Measurements from ENCODE around the gene NFXL1.
A peak's percentile ranks its signal among the peaks of the same experiment; 100 is the strongest.

The NFXL1 gene

DNA sequence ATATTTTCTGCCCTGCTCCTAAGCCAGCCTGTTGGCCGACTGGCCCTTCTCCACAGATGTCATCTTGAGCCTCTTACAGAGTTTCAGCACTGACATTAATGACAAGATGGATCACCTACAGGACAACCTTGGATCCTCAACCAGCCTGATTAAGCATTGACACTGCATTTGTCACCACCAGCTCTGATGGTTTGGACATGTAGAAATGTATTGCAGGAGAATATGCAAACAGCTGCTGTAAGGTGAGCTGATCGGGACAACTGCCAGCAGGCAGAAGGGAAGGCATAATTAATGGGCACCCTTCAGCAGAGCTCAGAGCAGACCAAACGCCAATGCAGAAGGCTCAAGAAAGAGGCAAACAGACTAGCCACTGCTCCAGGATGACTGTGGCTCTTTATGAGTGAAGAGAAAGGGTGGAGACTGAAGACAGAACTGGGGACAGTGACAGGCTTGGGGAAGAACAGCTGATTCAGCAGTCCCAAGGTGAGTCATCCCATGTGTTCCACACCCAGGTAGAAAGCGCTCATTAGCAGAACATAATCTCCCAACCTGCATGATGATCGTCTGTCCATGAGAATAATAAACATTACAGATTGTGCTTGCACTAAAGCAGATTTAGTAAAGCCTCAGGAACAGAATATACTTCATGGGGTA lies 83.2 kb downstream of the NFXL1 start:
- DNase-seq (ENCODE audit: low spot score), result no peak

DNA sequence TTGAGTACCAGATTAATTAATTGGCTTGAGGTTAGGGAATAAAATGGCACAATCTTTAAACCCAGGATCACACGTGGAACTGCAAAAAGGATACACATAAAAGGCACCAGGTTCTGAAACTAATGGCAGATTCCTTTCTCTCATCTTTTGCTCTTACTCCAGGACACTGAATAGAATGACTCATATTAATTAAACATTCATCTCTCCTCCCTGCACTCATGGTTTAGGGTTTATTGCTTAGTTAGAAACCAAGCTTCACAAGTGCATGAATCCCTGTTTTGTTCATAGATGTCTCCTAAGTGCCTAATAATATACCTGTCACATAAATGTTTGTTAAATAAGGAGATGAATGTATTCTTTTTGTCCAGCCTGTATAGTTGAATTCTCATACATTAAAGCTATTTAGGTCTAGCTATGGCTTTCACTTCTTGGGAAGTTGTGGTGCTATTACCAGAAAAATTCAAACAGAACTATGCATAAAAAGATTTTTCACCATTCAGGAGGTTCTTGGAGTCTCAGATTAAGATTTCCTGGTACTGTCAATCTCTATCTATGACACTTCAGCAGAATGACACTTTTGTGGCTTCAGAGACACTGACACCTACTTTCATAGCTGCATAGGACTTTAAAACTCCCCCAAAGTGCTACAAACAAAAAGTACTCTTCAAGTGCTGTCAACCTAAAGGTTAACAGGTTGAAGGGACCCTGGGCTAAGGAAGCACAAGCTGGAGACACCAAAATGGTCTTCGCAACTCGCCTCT lies 83.9 kb downstream of the NFXL1 start:
- no peak for DNase-seq (ENCODE audit: low spot score)

DNA sequence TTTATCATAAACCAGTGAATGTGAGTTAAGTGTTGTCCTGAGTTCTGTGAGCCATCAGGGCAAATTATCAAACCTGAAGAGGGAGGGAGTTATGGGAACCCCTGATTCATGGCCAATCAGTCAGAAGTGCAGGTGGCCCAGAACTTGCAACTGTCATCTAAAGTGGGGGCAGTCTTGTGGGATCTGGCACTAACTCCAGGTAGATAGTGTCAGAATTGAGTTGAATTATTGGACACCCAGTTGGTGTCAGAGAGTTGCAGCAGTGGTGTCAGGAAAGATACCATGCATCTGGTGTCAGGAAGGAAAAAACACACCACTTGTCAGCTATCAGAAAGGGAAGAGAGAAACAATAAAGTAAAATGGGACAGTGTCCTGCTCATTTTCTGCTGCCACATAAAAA lies 84.9 kb downstream of the NFXL1 start:
- DNase-seq (ENCODE audit: low spot score), result no peak

DNA sequence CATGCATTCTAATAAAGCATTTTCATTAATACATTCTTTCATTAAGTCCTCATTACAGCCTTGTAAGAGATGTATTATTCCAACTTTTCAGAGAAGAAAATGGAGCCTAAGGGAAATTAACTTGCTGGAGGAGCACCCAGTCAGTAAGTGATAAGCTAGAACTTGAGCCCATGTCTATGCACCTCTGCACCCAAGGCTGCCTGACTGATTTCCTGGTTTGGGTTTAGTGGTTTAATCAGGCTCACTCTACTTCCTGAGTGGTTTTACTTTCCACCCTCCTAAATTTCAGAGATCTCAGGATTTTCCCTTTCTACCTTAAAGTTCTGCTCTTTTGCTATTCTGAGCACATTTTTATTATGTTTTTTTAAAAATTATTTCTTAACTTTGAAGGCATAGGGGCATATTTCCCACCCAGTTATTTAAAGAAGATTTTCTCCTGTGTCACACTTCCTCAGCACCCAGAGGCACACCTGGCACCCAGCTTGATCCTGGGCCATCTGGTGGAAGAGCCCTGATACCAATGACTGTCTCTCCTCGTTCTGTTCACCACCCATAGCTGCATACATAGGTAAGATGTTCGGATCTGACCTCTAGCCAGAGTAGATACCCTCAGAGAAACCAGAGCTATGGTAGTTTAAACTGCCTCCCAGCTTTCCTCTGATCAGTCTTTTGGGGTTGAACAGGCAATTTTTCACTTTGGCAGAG lies 86.9 kb downstream of the NFXL1 start:
- DNase-seq (ENCODE audit: low spot score), result no peak

DNA sequence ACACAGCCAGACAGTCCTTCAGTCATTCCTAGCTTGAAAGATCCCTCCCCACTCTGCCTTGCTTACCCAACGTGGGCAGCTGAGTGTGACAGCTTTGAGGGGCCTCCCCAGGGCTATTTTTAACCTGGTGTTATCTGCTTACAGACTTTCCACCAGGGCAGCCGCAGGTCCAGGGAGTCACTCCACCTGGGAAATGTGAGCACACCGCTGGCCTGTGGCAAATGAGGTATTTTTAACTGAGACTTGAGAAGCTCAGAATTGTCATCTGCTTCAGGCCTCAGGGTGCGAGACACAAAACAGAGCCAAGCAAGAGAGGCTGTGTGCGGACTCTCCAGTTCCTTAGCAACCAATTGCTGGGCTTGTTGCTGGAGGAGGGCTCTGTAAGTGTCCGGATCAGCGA lies 89.5 kb downstream of the NFXL1 start:
- peak; percentile 56 for DNase-seq (ENCODE audit: low spot score)

DNA sequence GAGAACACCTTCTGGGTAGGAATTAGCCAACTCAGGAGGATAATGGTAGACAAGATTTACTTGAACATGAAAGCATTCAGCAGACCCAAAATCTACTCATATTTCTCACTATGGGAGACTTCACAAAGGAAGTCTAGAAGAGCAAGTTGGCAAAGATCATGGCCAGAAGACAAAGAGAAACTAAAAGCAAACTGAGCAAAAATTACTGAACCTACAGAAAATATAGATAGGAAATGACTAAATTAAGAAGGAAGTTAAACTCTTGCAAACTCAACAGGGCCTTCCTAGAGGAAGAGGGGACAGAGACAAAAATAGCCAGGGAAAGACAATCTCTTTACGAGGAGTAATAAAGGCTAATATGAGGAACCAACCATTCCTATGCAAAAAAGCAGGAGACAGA lies 95.2 kb downstream of the NFXL1 start:
- no peak for DNase-seq (ENCODE audit: low spot score)

DNA sequence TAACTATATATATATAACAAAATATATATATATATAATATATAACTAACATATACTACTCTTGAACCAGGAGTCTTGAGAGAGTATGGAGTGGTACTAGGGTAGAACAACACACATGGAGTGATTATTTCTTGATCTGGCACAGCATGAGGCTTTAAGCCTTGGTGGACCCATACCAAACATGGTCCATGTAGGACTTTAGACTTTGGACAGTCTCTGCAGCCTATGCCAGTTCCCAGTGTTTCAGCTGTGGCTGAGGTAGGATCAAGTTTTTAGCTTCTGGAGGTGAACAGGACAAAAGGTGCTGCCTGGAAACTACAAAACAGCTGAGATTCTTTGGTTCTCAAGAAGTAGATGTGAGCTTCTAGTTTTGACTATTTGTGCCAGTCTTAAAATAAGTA lies 97.1 kb downstream of the NFXL1 start:
- no peak for DNase-seq (ENCODE audit: low spot score)

DNA sequence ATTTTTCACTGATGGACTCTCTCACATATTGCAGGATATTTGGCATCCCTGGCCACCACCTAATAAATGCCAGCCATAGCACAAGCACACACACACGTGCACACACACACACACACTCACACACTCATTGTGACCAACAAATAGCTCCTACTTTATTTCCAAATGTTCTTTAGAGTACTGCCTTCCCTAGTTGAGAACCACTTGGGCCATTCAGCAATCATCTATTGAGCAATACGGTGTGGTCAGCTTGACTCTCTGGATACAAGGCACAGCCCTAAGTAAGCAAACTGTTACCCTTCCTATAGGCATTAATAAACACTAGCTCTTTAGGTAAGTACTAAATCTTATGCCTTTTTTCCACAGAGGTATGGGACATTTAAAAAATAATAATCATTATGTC lies 97.6 kb downstream of the NFXL1 start:
- no peak for DNase-seq (ENCODE audit: low spot score)

DNA sequence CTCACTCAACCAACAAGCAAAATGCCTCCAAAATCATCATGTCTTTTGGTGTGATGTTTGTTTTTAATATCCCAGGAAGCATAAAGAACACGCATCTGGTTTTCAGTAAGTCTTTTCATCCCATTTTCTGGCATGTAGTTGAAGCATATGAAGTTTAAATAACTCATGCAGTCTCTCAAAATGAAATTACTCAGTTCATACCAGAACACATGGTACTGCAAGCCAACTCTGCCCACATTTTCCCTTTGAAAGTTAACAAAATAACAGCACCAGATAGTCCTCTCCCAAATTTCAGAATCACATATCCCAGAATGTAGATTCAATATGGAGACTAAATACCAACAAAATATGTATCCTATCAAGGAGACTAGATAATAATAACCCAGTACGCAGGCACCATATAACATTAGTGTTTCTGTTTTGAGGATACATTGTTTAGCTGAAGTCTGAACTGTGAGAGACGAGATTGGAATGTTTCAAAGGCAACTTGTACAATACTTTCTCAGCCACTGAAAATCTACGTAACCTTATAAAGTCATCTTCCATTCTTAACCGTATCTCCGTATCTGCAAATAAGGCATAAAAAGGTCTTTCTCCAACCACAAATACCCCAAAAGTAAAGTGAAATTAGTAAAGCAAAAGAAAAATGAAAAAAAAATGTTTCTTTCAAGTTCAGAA lies 99.6 kb downstream of the NFXL1 start:
- no peak for DNase-seq (ENCODE audit: low spot score)

DNA sequence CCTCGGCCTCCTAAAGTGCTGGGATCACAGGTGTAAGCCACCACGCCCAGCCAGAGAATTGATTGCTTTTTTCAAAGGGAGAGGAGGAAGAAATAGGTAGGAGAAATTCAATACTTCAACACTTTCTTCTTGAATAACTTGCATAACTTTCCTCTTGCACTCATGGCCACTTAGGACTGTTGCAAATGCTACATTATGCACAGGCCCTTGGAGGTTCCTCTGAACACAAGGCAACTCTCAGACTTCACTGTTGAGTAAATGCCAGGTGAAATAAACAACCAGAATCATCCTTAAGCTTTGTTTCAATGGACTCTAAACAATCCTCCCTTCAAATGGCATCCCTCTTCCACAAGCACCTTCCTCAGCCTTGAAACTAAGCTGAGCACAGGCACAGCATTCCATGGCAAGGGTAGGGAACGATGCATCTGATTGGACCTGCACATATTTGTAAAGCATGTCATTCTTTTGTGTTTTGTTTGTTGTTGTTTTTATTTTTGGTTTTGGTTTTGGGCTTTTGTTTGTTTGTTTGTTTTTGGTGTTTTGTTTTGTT lies 104.7 kb downstream of the NFXL1 start:
- DNase-seq (ENCODE audit: low spot score), result no peak

DNA sequence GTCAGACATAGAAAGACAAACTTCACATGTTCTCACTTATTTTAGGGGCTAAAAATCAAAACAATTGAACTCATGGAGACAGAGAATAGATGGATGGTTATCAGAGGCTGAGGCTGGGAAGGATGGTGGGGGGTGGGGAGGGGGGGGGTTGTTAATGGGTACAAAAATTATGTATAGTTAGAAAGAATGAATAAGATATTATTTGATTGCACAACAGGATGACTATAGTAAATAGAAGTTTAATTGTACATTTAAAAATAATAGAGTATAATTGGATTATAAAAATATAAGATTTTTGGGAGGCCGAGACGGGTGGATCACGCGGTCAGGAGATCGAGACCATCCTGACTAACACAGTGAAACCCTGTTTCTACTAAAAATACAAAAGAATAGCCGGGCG lies 109.8 kb downstream of the NFXL1 start:
- DNase-seq (ENCODE audit: low spot score), result no peak

DNA sequence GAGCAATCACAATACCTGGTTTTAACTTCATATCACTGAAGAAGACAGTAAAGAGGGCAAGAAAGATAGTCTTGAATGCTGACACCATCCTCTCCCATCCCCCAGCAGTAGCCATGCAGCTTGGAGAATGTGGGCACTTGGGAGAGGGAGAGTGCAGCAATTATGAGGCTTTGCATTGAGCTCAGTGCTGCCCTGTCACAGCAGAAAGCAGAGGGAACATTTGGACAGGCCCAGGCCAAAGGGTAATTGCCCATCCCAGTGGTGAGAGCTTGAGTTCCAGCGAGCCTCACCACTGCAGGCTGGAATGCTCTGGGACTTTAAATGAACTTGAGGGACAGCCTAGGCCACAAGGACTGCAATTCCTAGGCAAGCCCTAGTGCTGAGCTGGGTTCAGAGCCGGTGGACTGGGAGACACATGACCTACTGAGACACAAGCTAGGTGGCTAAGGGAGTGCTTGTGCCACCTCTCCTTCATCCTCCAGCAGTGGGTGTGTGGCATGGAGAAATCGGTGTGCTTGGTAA lies 112.8 kb downstream of the NFXL1 start:
- no peak for DNase-seq (ENCODE audit: low spot score)

DNA sequence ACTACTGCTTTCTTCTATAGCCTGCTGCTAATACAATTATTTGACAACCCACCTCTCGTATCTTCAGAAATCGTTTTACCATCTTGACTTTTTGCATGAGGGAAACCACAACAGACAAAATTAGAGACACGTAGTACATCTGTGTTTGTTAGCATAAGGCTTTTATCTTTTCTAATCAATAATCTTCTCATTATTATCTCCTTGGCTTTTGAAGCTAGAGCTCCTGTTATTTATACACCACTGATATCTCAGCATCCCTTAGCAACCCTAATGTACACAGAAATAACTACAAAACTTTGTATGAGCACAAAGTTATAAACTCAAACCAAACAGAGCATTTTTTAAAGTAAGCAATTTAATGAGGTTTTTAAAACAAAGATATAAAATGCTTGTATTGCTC lies 116.2 kb downstream of the NFXL1 start:
- no peak for DNase-seq (ENCODE audit: low spot score)
